Measurements from ENCODE around the gene RMND5B.

RMND5B gene

DNA sequence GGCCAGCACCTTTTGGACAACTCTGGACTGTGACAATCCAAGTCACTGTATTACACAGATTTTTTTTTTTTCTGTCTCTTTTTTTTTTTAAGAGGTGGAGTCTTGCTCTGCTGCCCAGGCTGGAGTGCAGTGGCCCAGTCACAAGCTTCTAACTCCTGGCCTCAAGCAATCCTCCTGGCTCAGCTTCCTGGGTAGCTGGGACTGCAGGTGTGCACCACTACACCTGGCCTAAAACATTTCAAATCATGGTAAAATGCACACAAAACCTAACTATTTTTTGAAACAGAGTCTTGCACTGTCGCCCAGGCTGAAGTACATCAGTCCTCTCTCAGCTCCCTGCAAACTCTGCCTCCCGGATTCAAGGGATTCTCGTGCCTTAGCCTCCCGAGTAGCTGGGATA lies 24.7 kb upstream of the RMND5B start:
- no peak overlapping the region for H3K4me3 ChIP-seq (ENCODE audit: low read depth, low read length)
- H3K27ac ChIP-seq: no peak overlapping the region
- TF ChIP-seq, protein P1, sequence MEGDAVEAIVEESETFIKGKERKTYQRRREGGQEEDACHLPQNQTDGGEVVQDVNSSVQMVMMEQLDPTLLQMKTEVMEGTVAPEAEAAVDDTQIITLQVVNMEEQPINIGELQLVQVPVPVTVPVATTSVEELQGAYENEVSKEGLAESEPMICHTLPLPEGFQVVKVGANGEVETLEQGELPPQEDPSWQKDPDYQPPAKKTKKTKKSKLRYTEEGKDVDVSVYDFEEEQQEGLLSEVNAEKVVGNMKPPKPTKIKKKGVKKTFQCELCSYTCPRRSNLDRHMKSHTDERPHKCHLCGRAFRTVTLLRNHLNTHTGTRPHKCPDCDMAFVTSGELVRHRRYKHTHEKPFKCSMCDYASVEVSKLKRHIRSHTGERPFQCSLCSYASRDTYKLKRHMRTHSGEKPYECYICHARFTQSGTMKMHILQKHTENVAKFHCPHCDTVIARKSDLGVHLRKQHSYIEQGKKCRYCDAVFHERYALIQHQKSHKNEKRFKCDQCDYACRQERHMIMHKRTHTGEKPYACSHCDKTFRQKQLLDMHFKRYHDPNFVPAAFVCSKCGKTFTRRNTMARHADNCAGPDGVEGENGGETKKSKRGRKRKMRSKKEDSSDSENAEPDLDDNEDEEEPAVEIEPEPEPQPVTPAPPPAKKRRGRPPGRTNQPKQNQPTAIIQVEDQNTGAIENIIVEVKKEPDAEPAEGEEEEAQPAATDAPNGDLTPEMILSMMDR (IDR thresholded peaks at IDR 0.05; ENCODE audit: low read depth, low read length): no peak
- no peaks in the 10 kb centered on the region for H3K36me3 ChIP-seq
- no peaks in the 10 kb centered on the region for H3K9me3 ChIP-seq (ENCODE audit: severe bottlenecking)
- H3K27me3 ChIP-seq (ENCODE audit: insufficient read depth, low read depth, severe bottlenecking): no peaks in the 10 kb centered on the region
- DNase-seq: no peak

DNA sequence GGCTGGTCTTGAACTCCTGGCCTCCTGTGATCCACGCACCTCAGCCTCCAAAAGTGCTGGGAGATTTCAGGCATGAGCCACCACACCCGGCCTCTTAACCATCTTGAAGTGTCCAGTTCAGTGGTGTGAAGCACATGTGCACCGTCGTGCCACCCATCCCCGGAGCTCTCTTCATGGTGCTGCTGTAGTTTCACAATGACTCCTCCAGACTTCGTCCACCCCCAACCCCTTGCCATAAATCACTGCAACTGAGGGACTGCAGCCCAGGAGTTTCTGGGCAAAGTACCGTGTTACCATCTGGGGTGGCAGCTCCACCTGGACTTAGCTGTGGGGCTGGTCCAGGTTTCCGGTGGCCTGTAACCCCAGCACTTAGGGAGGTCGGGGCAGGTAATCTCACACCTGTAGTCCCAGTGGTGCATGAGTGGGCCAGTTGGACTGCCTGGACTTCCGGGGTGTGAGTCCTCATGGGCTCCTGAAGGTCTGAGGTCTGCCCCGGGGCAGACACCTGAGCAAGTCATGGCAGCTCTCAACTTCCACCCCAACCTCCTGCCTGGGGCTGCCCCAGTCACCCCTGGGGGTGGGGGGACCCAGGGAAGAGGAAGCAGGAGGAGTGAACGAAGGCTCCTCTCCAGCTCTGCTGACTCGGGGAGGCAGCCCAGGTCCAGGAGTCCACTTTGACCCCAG lies 24.1 kb upstream of the RMND5B start:
- TF ChIP-seq, protein P1 (IDR thresholded peaks at IDR 0.05; ENCODE audit: low read depth, low read length): no peak

DNA sequence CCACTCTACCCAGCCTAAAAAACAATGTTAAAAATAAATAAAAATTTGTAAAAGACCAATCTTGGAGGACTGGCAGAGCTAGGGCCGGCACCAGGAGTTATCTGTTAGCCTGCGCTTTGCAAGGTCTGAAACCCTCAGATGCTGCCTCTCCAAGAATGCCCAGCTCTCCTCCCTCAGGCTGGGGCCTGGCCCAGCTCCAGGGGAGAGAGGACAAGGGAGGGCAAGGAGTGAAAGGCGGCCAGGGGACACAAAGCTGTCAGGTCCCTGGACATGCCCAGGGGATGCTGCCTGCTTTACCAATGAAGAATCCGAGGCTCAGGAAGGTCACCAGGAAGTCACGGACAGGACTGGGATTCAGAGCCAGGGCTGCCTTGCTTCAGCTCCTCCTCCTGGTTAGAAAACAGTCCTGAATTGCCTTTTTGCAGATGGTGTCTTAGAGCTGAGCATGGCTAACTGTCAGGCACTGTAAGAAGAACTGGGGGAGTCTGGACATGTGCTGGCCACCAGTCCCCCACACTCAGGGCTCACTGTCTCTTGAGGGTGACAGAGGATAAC lies 23.0 kb upstream of the RMND5B start:
- no peaks in the 10 kb centered on the region for H3K9me3 ChIP-seq (ENCODE audit: severe bottlenecking)
- no peak for DNase-seq
- no peak overlapping the region for H3K27ac ChIP-seq
- no peaks in the 10 kb centered on the region for H3K36me3 ChIP-seq
- TF ChIP-seq, protein P1 (IDR thresholded peaks at IDR 0.05; ENCODE audit: low read depth, low read length): no peak
- H3K4me3 ChIP-seq (ENCODE audit: low read depth, low read length): no peak overlapping the region
- no peaks in the 10 kb centered on the region for H3K27me3 ChIP-seq (ENCODE audit: insufficient read depth, low read depth, severe bottlenecking)

More for the DNA sequence above, 24.1 kb upstream of the RMND5B start:
- no peaks in the 10 kb centered on the region for H3K9me3 ChIP-seq (ENCODE audit: severe bottlenecking)
- no peaks in the 10 kb centered on the region for H3K36me3 ChIP-seq
- no peaks in the 10 kb centered on the region for H3K27me3 ChIP-seq (ENCODE audit: insufficient read depth, low read depth, severe bottlenecking)
- H3K27ac ChIP-seq: no peak overlapping the region
- H3K4me3 ChIP-seq (ENCODE audit: low read depth, low read length): no peak overlapping the region
- DNase-seq: no peak

DNA sequence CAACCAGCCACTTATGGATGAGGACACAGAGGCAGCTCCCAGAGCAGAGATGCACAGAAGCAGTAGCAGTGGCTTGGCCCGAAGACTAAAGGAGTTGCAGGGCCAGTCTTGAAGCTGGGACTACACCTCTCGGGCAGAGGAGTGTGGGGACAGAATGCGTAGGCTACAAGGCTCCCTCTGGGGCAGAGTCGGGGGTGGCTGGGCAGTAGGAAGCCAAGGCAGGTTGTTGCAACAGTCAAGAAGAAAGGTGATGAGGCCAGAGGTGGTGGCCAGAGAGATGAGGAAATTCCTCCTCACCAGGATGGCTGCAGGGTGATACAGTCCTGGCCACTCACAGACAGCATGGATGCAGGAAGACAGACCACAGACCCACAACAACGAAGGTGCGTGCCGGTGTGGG lies 22.4 kb upstream of the RMND5B start:
- H3K27ac ChIP-seq: no peak overlapping the region

DNA sequence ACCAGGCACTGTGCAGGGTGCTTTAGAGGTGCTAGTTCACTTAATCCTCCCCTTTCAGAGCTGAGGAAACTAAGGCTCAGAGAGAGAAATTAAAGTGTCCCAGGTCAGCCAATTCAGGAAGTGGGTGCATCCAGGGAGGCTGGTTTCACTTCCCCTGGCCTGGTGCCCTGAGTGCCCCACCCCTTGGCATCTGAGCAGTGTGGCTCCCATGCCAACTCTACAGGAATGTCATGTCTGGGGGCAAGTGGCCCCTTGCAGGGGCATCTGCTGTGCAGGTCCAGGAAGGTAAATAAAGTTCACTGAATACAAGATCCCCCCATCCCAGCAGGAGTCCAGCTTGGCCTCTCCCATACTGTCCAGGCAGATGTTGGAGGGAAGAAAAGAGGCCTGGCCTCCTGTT lies 21.8 kb upstream of the RMND5B start:
- no peak overlapping the region for H3K27ac ChIP-seq
- no peaks in the 10 kb centered on the region for H3K36me3 ChIP-seq
- no peak overlapping the region for H3K4me3 ChIP-seq (ENCODE audit: low read depth, low read length)
- TF ChIP-seq, protein P1 (IDR thresholded peaks at IDR 0.05; ENCODE audit: low read depth, low read length): no peak
- H3K27me3 ChIP-seq (ENCODE audit: insufficient read depth, low read depth, severe bottlenecking): no peaks in the 10 kb centered on the region
- no peak for DNase-seq
- H3K9me3 ChIP-seq (ENCODE audit: severe bottlenecking): no peaks in the 10 kb centered on the region

More for the DNA sequence above, 22.4 kb upstream of the RMND5B start:
- TF ChIP-seq, protein P1 (IDR thresholded peaks at IDR 0.05; ENCODE audit: low read depth, low read length): no peak
- no peak for DNase-seq
- Histone ChIP-seq H3K27me3 (ENCODE audit: insufficient read depth, low read depth, severe bottlenecking) (no peaks in the 10 kb centered on the region), H3K9me3 (ENCODE audit: severe bottlenecking) (no peaks in the 10 kb centered on the region), H3K36me3 (no peaks in the 10 kb centered on the region), H3K4me3 (ENCODE audit: low read depth, low read length) (no peak overlapping the region)

DNA sequence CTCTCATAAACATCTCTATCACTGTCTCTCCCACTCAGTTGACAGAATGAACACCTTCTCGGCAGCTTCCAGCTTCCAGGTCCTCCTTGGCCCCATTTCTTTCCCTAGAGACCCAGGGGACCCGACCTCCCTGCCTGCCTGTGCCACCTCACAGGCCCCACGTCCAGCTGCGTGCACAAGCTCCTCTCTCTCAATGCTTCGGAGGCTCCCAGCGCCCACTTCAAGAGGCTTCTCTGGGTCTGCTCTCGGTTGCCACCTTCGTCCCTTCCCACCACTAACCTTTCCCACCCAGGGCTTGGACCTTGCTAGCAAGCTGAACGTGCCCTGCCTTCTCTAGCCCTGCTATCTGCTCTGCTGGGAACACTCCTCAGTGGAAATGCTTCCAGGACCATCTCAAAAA lies 20.3 kb upstream of the RMND5B start:
- no peak overlapping the region for H3K4me3 ChIP-seq (ENCODE audit: low read depth, low read length)
- no peak overlapping the region for H3K27ac ChIP-seq
- no peaks in the 10 kb centered on the region for H3K27me3 ChIP-seq (ENCODE audit: insufficient read depth, low read depth, severe bottlenecking)
- no peaks in the 10 kb centered on the region for H3K9me3 ChIP-seq (ENCODE audit: severe bottlenecking)
- no peak for DNase-seq
- H3K36me3 ChIP-seq: no peaks in the 10 kb centered on the region
- TF ChIP-seq, protein P1 (IDR thresholded peaks at IDR 0.05; ENCODE audit: low read depth, low read length): no peak
